ENCODE measurements around the gene CHRNE. TPM values are rescaled to one million over a fixed set of nuclear protein-coding genes. Genes with fewer than 3 reads are reported as not detected.

CHRNE gene
- total RNA-seq, 1 experiment from 2014 or later = not detected

DNA sequence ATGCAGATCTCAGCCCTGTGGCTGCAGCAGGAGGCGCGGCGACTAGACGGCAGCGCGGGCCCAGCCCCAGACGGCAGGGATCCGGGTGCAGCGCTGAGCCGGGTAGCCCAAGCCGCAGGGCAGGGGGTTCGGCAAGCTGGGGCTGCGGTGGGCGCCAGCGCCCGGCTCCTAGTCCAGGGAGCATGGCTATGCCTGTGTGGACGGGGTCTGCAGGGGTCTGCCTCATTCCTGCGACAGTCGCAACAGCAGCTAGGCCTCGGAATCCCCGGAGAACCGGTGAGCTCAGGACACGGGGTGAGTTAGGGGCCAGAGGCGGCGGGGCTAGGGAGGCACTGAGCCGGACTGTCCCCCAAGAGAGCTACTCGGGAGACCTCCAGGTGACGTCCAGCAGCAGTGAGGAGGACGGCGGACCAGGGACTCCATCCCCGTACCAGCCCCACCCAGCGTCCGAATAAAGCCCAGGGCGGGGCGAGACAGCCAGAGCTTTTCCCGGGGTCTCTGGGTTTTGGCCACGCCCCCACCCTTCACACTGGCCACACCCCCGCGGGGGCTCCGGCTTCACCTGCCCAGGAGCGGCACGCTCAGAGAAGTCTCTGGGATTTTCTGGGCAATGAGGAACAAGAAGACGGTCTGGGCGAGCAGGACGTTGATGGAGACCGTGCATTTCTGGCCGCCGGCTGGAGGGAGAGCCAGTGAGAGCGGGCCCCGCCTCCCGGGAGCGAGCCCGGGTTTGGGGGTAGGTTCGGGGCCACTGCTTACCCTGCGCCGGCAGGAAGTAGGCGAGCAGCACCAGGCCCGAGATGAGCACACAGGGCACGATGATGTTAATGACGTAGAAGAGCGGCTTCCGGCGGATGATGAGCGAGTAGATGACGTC is 2.4 kb downstream of the CHRNE start:
- BruUV-seq (replicated peaks) = no TSS peak
- POLR2A ChIA-PET = no interaction called here
- no peaks in the 10 kb centered on the region for H3K27me3 Mint-ChIP-seq (ENCODE audit: insufficient read depth, unreplicated experiment)
- H3K36me3 ChIP-seq (ENCODE audit: control insufficient read depth, insufficient read depth, low read length) = no peaks in the 10 kb centered on the region
- no peak overlapping the region for H3K4me3 Mint-ChIP-seq (ENCODE audit: unreplicated experiment)
- H3K36me3 Mint-ChIP-seq (ENCODE audit: insufficient read depth, unreplicated experiment) = peaks cover 20% of the 10 kb centered on the region
- H3K9me3 ChIP-seq = no peaks in the 10 kb centered on the region
- peaks cover 3% of the 10 kb centered on the region; the same call in 1 of the 2 replicates for H3K4me1 ChIP-seq
- intact Hi-C loops (cut with micrococcal nuclease; ENCODE audit: unreplicated experiment) = no loop called here
- CTCF ChIA-PET = no interaction called here
- H3K27me3 ChIP-seq (replicated peaks; ENCODE audit: control insufficient read depth, insufficient read depth, low read length) = no peaks in the 10 kb centered on the region
- DNase-seq = no peak
- no peaks in the 10 kb centered on the region for H3K9me3 Mint-ChIP-seq (ENCODE audit: unreplicated experiment)
- no peak overlapping the region for H3K27ac Mint-ChIP-seq (ENCODE audit: unreplicated experiment)
- no peak overlapping the region for H3K4me3 ChIP-seq (ENCODE audit: low read depth, low read length)
- TF ChIP-seq, protein P1, sequence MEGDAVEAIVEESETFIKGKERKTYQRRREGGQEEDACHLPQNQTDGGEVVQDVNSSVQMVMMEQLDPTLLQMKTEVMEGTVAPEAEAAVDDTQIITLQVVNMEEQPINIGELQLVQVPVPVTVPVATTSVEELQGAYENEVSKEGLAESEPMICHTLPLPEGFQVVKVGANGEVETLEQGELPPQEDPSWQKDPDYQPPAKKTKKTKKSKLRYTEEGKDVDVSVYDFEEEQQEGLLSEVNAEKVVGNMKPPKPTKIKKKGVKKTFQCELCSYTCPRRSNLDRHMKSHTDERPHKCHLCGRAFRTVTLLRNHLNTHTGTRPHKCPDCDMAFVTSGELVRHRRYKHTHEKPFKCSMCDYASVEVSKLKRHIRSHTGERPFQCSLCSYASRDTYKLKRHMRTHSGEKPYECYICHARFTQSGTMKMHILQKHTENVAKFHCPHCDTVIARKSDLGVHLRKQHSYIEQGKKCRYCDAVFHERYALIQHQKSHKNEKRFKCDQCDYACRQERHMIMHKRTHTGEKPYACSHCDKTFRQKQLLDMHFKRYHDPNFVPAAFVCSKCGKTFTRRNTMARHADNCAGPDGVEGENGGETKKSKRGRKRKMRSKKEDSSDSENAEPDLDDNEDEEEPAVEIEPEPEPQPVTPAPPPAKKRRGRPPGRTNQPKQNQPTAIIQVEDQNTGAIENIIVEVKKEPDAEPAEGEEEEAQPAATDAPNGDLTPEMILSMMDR (IDR thresholded peaks at IDR 0.05; ENCODE audit: insufficient read depth in 1 of 2, low read depth in 1 of 2, low read length in 1 of 2, severe bottlenecking in 1 of 2, unreplicated experiment in 1 of 2) = no peak
- H3K4me1 Mint-ChIP-seq (ENCODE audit: low read depth, unreplicated experiment) = peaks cover 10% of the 10 kb centered on the region

DNA sequence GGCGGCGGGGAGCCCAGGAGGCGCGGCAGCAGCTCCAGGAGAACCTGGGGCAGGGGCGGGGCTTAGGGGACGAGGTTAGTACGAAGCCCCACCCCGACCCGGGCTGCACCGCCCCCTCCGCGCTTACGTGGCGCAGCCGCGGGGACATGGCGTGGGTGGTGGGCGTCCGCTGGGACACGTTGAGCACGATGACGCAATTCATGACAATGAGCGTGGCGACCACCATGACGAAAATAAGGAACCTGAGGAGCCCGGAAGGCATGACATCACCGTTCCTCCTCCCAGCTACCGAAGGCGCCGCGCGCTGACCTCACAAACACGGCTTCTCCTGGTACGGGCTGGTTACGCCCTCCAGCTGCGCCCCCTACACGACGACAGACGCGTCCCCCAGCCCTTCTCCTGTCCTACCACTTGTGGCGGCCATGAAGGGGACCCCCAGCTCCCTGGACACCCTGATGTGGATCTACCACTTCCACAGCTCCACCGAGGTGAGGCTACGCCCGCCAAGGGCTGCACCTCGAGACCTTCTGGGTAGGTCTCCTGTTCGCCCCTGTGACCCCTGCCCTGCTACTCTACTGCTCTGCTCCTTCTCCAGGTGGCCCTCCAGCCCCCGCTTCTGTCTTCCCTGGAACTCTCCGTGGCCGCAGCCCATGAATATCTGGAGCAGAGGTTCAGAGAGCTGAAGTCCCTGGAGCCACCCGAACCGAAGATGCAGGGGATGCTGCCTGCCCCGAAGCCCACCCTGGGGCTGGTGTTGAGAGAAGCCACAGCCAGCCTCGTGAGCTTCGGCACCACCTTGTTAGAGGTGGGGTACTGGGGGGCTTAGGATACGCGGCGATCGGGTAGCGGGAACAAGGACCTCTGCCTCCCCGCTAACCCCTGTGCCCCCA is 3.3 kb downstream of the CHRNE start, which contains the start of gene C17orf107:
Gene C17orf107, plus strand, starts transcription at position 196 of the 890 bp plus-strand sequence. Its CDS starts 227 bp downstream, at position 423.
- no peak within 1 kb of the TSS for H3K27ac Mint-ChIP-seq (ENCODE audit: unreplicated experiment)
- intact Hi-C loops (cut with micrococcal nuclease; ENCODE audit: unreplicated experiment) = no loop called here
- H3K4me3 Mint-ChIP-seq (ENCODE audit: unreplicated experiment) = no peak within 1 kb of the TSS

More for the DNA sequence above, 3.3 kb downstream of the CHRNE start, which contains the start of gene C17orf107:
- Mint-ChIP-seq H3K36me3 (ENCODE audit: insufficient read depth, unreplicated experiment) (peaks cover 20% of the 10 kb centered on the region), H3K27me3 (ENCODE audit: insufficient read depth, unreplicated experiment) (no peaks in the 10 kb centered on the region), H3K9me3 (ENCODE audit: unreplicated experiment) (no peaks in the 10 kb centered on the region), H3K4me1 (ENCODE audit: low read depth, unreplicated experiment) (peaks cover 10% of the 10 kb centered on the region)
- ChIA-PET CTCF (interaction anchor here (0.6 kb wide), 1 partner anchor 28 kb away, joined by 3 read pairs; no protein-coding TSS in a partner anchor), POLR2A (no interaction called here)
- Histone ChIP-seq H3K9me3 (no peaks in the 10 kb centered on the region), H3K4me1 (peaks cover 3% of the 10 kb centered on the region; the same call in 1 of the 2 replicates), H3K36me3 (ENCODE audit: control insufficient read depth, insufficient read depth, low read length) (no peaks in the 10 kb centered on the region), H3K27me3 (replicated peaks; ENCODE audit: control insufficient read depth, insufficient read depth, low read length) (no peaks in the 10 kb centered on the region), H3K4me3 (ENCODE audit: low read depth, low read length) (no peak within 1 kb of the TSS)
- TF ChIP-seq, protein P1 (IDR thresholded peaks at IDR 0.05; ENCODE audit: insufficient read depth in 1 of 2, low read depth in 1 of 2, low read length in 1 of 2, severe bottlenecking in 1 of 2, unreplicated experiment in 1 of 2) = no peak
- BruUV-seq (replicated peaks) = no TSS peak
- DNase-seq = no peak
